MCF 10A (cell line): ENCODE data around the gene PARVB. TPM values are rescaled to one million over a fixed set of nuclear protein-coding genes. Genes with fewer than 3 reads are reported as not detected.
"Not testable (repeated sequence)": the region's sequence is repeated elsewhere in the genome, so short reads cannot be mapped to it uniquely, and the experiment has no call there.

Source experiments
- BruUV-seq: library from RNA; stranded (reverse); fragments of 400-500 nt; replicated peaks from 2 replicates; lab custom pipeline; 2021; lab: Mats Ljungman, UMichigan
- CTCF ChIA-PET: fragments of 300-600 bp; sonication (Branson Sonifier 250); formaldehyde crosslinking; extraction: SDS; loops from one replicate; lab custom pipeline; 2021; ENCODE audit warnings: antibody characterized with exemption, inconsistent platforms; lab: Yijun Ruan, JAX
- POLR2A ChIA-PET: fragments of 300-600, 350-650 bp; sonication (Branson Sonifier 250); formaldehyde crosslinking; extraction: SDS; loops from one replicate; lab custom pipeline; 2020; ENCODE audit warnings: antibody characterized with exemption, inconsistent platforms; lab: Yijun Ruan, JAX
- DNase-seq: peaks from one replicate; pipeline ENCODE4 v3.0.0-alpha.2; 2018; ENCODE audit not compliant: unreplicated experiment
- H3K27ac Mint-ChIP-seq: one replicate; pipeline ENCODE4 v1.8.0; 2022; ENCODE audit warnings: mild to moderate bottlenecking, low read depth, mixed read lengths; ENCODE audit not compliant: unreplicated experiment
- H3K27me3 Mint-ChIP-seq: one replicate; pipeline ENCODE4 v1.8.0; 2022; ENCODE audit warnings: mixed read lengths; ENCODE audit not compliant: insufficient read depth, unreplicated experiment
- H3K36me3 Mint-ChIP-seq: one replicate; pipeline ENCODE4 v1.8.0; 2022; ENCODE audit warnings: mild to moderate bottlenecking, moderate library complexity, mixed read lengths; ENCODE audit not compliant: insufficient read depth, unreplicated experiment
- H3K4me1 Mint-ChIP-seq: one replicate; pipeline ENCODE4 v1.8.0; 2022; ENCODE audit warnings: mixed read lengths; ENCODE audit not compliant: insufficient read depth, unreplicated experiment
- H3K4me3 Mint-ChIP-seq: one replicate; pipeline ENCODE4 v1.8.0; 2022; ENCODE audit warnings: mild to moderate bottlenecking, moderate library complexity, mixed read lengths; ENCODE audit not compliant: unreplicated experiment
- H3K9me3 Mint-ChIP-seq: one replicate; pipeline ENCODE4 v1.8.0; 2022; ENCODE audit warnings: mixed read lengths; ENCODE audit not compliant: unreplicated experiment
- intact Hi-C: fragments of 100-400 bp; cut with micrococcal nuclease; formaldehyde crosslinking; loops from 2 replicates; pipeline ENCODE4 v1.14.1; 2022
- total RNA-seq: library from RNA; stranded (reverse); gene quantifications from 2 replicates; pipeline ENCODE4 v1.2.3, GENCODE V29; 2022
- TF ChIP-seq, protein P1 (sequence below): fragments of 200-600 bp; IDR thresholded peaks from one replicate; pipeline ENCODE4 v1.8.0; 2022; ENCODE audit warnings: antibody characterized with exemption, mild to moderate bottlenecking; ENCODE audit not compliant: unreplicated experiment

Gene PARVB
- total RNA-seq, 1 experiment from 2014 or later: 26.0 TPM

DNA sequence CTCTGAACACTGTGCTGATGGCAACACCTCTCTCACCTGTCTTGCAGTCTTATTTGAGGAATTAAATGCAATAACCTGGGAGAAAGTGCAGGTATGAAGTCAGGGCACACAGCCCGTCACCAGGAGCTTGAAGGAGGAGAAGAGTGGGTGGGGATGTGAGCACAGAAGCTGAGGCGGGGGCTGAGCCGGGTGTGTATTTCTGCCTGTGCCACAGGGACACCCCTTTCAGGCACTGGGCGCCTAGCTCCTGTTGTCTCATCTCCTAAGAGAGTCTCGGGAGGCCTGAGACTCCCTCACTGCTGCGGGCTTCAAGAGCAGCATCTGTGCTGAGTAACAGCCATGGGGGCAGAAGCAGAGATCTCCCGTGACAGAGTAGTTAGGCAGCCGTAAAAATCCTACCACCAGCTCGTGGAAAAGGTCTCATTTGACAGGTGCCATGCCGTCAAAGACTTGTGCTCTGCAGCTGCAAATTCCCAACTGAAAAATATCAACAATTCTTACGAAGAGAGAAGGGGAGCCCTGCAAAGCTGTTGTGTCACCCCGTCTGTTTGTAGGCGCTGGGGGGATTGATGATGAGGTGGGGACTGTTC is 26.8 kb downstream of the PARVB start:
- ChIA-PET POLR2A (interaction anchor here (0.7 kb wide), 1 partner anchor 27 kb away, joined by 4 read pairs; no protein-coding TSS in a partner anchor), CTCF (interaction anchor here (0.6 to 1.2 kb wide), 3 partner anchors 35 to 516 kb away, joined by 3 to 5 read pairs (median 4); no protein-coding TSS in a partner anchor)
- peaks cover 7% of the 10 kb centered on the region for H3K36me3 Mint-ChIP-seq
- H3K27ac Mint-ChIP-seq: no peak overlapping the region
- H3K4me3 Mint-ChIP-seq: no peak overlapping the region
- H3K9me3 Mint-ChIP-seq: no peaks in the 10 kb centered on the region
- DNase-seq: no peak
- no peaks in the 10 kb centered on the region for H3K4me1 Mint-ChIP-seq
- TF ChIP-seq, protein P1, sequence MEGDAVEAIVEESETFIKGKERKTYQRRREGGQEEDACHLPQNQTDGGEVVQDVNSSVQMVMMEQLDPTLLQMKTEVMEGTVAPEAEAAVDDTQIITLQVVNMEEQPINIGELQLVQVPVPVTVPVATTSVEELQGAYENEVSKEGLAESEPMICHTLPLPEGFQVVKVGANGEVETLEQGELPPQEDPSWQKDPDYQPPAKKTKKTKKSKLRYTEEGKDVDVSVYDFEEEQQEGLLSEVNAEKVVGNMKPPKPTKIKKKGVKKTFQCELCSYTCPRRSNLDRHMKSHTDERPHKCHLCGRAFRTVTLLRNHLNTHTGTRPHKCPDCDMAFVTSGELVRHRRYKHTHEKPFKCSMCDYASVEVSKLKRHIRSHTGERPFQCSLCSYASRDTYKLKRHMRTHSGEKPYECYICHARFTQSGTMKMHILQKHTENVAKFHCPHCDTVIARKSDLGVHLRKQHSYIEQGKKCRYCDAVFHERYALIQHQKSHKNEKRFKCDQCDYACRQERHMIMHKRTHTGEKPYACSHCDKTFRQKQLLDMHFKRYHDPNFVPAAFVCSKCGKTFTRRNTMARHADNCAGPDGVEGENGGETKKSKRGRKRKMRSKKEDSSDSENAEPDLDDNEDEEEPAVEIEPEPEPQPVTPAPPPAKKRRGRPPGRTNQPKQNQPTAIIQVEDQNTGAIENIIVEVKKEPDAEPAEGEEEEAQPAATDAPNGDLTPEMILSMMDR: no peak
- BruUV-seq: no TSS peak
- intact Hi-C loops: no loop called here
- H3K27me3 Mint-ChIP-seq: no peaks in the 10 kb centered on the region

DNA sequence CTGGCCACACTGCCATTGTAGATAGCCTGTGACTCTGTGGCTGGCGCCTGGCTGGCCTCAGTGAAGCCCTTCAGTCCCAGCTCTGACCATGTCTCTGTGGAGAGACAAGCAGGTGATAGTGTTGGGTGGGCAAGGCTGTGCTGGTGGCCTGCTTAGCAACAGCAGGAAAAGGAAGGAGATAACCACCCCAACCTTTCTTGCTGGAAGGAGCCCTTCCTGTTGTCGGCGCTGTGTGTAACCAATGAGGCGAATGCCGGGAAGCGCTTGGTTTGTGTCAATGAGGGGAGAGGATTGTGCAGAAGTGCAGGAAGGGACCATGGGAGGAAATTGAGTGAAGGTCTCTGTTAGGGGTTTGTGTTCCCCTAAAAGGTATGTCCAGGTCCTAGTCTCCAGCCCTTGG is 27.3 kb downstream of the PARVB start:
- no peaks in the 10 kb centered on the region for H3K27me3 Mint-ChIP-seq
- no peak overlapping the region for H3K4me3 Mint-ChIP-seq
- DNase-seq: no peak
- no peak overlapping the region for H3K27ac Mint-ChIP-seq
- H3K9me3 Mint-ChIP-seq: no peaks in the 10 kb centered on the region
- ChIA-PET POLR2A (interaction anchor here (0.5 to 0.7 kb wide), 2 partner anchors 28 to 102 kb away, joined by 3 to 4 read pairs; no protein-coding TSS in a partner anchor), CTCF (interaction anchor here (0.7 kb wide), 1 partner anchor 516 kb away, joined by 3 read pairs; no protein-coding TSS in a partner anchor)
- intact Hi-C loops: no loop called here
- H3K36me3 Mint-ChIP-seq: peaks cover 7% of the 10 kb centered on the region
- no TSS peak for BruUV-seq
- TF ChIP-seq, protein P1: no peak
- no peaks in the 10 kb centered on the region for H3K4me1 Mint-ChIP-seq

DNA sequence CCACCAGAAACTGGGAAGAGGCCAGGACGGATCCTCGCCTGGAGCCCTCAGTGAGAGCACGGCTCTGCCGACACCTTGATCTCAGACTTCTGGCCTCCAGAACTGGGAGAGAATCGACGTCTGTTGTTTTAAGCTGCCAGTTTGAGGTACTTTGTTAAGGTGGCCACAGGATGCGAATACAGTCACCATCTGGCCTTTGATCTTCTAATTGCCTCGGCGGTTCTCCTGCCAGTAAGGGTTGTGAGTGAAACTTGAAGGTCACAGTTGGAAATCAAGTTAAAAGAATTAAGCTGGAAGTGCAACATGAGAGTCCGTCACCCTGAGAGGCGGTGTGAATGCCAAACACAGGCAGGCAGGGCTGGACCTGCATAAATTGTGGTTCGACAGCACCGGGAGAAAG is 27.9 kb downstream of the PARVB start:
- TF ChIP-seq, protein P1: no peak
- peaks cover 7% of the 10 kb centered on the region for H3K36me3 Mint-ChIP-seq
- POLR2A ChIA-PET: interaction anchor here (0.5 to 0.9 kb wide), 2 partner anchors 12 to 103 kb away, joined by 3 to 4 read pairs; no protein-coding TSS in a partner anchor
- BruUV-seq: no TSS peak
- intact Hi-C loops: no loop called here
- CTCF ChIA-PET: no interaction called here
- DNase-seq: no peak
- no peak overlapping the region for H3K27ac Mint-ChIP-seq
- no peak overlapping the region for H3K4me3 Mint-ChIP-seq
- no peaks in the 10 kb centered on the region for H3K4me1 Mint-ChIP-seq
- H3K9me3 Mint-ChIP-seq: no peaks in the 10 kb centered on the region
- no peaks in the 10 kb centered on the region for H3K27me3 Mint-ChIP-seq

DNA sequence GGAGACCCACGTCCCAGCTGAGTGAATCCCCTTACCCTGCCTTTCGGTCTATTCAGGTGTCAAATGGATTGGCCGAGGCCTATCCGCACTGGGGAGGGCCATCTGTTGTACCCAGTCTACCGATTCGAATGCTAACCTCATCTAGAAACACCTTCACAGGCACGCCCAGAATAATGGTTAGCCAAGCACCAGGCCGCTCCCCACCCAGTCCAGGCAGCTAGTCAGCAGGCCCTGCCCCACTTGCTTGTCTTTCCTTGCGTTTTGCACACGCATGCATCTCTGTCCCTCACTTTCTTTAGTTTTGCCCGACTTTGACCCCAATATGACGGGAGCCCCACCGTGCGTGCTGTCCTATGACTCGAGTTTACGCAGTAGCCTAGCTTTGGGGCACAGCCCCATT is 31.7 kb downstream of the PARVB start:
- BruUV-seq: no TSS peak
- CTCF ChIA-PET: interaction anchor here (0.6 to 1.8 kb wide), 3 partner anchors 30 to 679 kb away, joined by 3 to 4 read pairs (median 3); no protein-coding TSS in a partner anchor
- TF ChIP-seq, protein P1: no peak
- Mint-ChIP-seq H3K4me3 (no peak overlapping the region), H3K27ac (no peak overlapping the region), H3K36me3 (peaks cover 7% of the 10 kb centered on the region), H3K9me3 (no peaks in the 10 kb centered on the region), H3K27me3 (no peaks in the 10 kb centered on the region), H3K4me1 (no peaks in the 10 kb centered on the region)
- DNase-seq: no peak
- POLR2A ChIA-PET: no interaction called here
- intact Hi-C loops: no loop called here

DNA sequence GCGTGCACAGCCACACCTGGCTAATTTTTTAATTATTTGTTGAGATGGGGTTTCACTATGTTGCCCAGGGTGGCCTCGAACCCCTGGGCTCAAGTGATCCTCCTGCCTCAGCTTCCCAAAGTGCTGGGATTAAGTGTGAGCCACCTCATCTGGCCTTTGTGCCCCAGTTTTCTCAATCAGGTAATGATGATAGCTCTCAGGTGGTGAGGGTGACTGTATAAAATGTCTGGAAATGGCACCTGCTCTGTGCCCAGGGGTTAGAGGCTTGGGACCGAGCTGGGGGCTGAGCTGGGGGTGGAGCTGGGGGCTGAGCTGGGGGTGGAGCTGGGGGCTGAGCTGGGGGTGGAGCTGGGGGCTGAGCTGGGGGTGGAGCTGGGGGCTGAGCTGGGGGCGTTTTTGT is 32.5 kb downstream of the PARVB start:
- H3K36me3 Mint-ChIP-seq, H3K9me3 Mint-ChIP-seq, H3K27me3 Mint-ChIP-seq, POLR2A ChIA-PET, intact Hi-C loops, CTCF ChIA-PET, H3K4me1 Mint-ChIP-seq, H3K27ac Mint-ChIP-seq, H3K4me3 Mint-ChIP-seq, BruUV-seq, DNase-seq: not testable (repeated sequence)
